ENCODE data around the gene NFATC3. TPM values are rescaled to one million over a fixed set of nuclear protein-coding genes. Genes with fewer than 3 reads are reported as not detected.
"Not testable (repeated sequence)": the region's sequence is repeated elsewhere in the genome, so short reads cannot be mapped to it uniquely, and the experiment has no call there.

NFATC3 gene
- total RNA-seq, 1 donor from 2014 or later: 20.9 TPM

DNA sequence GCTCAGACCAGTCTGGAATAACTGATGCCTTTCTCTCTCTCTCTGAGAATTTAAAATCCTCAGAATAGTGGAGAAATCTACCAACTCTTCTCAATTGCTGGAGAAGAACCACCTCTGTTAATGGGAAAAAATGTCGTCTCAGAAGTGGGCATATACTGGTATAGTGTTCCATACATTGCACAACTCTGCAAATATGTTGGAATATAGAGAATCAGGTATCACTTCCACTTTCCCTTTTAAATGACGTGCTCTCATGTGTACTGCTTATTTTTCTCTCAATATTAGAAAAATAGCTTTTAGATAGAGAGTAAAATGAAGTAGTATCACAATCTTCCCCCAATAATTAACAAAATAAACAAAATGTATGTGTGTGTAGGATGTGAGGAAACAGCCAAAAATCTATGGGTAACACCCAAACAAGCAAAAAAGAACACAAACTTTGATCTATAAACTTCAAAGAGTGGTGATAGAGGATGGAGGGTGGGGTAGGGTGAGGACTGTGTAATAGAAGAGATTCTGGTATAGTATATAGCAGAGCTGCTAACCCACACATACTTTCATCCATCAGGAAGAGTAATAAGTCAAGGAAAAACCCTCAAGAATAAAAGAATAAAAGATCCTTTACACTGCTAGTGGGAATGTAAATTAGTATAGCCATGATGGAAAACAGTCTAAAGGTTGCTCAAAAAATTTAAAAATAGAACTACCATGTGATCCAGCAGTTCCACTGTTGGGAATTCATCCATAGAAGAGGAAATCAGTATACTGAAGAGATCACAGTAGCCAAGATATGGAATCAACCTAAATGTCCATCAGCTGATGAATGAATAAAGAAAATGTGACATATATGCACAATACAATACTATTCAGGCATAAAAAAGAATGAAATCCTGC lies 46.9 kb downstream of the NFATC3 start:
- peak overlapping the region; percentile 11 for H3K27ac ChIP-seq (replicated peaks)
- intact Hi-C loops (cut with micrococcal nuclease): no loop called here
- no peaks in the 10 kb centered on the region for H3K9me3 ChIP-seq (replicated peaks)
- no peak overlapping the region for H3K4me3 ChIP-seq
- H3K27me3 ChIP-seq (ENCODE audit: low read depth): no peaks in the 10 kb centered on the region
- H3K36me3 ChIP-seq: peaks cover 2% of the 10 kb centered on the region
- H3K4me1 ChIP-seq: peaks cover 52% of the 10 kb centered on the region
- DNase-seq: no peak
- TF ChIP-seq, protein P1, sequence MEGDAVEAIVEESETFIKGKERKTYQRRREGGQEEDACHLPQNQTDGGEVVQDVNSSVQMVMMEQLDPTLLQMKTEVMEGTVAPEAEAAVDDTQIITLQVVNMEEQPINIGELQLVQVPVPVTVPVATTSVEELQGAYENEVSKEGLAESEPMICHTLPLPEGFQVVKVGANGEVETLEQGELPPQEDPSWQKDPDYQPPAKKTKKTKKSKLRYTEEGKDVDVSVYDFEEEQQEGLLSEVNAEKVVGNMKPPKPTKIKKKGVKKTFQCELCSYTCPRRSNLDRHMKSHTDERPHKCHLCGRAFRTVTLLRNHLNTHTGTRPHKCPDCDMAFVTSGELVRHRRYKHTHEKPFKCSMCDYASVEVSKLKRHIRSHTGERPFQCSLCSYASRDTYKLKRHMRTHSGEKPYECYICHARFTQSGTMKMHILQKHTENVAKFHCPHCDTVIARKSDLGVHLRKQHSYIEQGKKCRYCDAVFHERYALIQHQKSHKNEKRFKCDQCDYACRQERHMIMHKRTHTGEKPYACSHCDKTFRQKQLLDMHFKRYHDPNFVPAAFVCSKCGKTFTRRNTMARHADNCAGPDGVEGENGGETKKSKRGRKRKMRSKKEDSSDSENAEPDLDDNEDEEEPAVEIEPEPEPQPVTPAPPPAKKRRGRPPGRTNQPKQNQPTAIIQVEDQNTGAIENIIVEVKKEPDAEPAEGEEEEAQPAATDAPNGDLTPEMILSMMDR (IDR thresholded peaks at IDR 0.05; ENCODE audit: borderline replicate concordance): no peak

DNA sequence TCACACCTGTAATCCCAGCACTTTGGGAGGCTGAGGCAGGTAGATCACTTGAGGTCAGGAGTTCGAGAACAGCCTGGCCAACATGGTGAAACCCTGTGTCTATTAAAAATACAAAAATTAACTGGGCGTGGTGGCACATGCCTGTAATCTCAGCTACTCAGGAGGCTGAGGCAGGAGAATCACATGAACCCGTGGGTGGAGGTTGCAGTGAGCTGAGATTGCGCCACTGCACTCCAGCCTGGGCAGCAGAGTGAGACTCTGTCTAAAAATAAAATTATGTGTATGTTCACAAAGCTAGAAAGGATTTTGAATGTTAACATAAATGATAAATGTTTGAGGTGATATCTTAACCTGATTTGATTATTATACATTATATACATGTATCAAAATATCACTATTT lies 47.8 kb downstream of the NFATC3 start:
- peak overlapping the region; percentile 10 for H3K27ac ChIP-seq (replicated peaks)
- intact Hi-C loops (cut with micrococcal nuclease); H3K9me3 ChIP-seq (replicated peaks): not testable (repeated sequence)

DNA sequence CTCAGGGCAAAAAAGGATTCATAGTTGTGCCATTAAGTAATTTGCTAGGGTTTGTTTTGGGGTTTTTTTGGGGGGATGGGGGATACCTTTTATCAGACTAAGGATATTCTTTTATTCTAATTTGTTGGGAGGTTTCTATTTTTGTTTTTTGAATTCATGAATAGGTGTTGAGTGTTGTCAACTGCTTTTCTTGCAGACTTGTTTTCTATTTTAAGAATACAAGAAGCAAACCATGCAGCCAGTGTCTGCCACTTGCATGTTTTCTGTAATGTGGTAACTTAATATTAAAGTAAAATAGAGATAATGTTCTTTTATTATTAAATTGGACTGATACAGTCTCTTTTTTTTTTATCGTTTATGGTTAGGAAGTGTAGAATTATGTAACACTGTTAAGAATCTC lies 49.5 kb downstream of the NFATC3 start:
- peak overlapping the region; percentile 64 for H3K27ac ChIP-seq (replicated peaks)
- DNase-seq: no peak
- H3K36me3 ChIP-seq: no peaks in the 10 kb centered on the region
- no peaks in the 10 kb centered on the region for H3K9me3 ChIP-seq (replicated peaks)
- H3K4me3 ChIP-seq: no peak overlapping the region
- H3K4me1 ChIP-seq: peaks cover 39% of the 10 kb centered on the region
- TF ChIP-seq, protein P1 (IDR thresholded peaks at IDR 0.05; ENCODE audit: borderline replicate concordance): no peak
- intact Hi-C loops (cut with micrococcal nuclease): no loop called here
- no peaks in the 10 kb centered on the region for H3K27me3 ChIP-seq (ENCODE audit: low read depth)

More for the DNA sequence above, 47.8 kb downstream of the NFATC3 start:
- not testable (repeated sequence) for H3K27me3 ChIP-seq (ENCODE audit: low read depth); DNase-seq; H3K4me3 ChIP-seq; H3K36me3 ChIP-seq
- peaks cover 52% of the 10 kb centered on the region for H3K4me1 ChIP-seq

DNA sequence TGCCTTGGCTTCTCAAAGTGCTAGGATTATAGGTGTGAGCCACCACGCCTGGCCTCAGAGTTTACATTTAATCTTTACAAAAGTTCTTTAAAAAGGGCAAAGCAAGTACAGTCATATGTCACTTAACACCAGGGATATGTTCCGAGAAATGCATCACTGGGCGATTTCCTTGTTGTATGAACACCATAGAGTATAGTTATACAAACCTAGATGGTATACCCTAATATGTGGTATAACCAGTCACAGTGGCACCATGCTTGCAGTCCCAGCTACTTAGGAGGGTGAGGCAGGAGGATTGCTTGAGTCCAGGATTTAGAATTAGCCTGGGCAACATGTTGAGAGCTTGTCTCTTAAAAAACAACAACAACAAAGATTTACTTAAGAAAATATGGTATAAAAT lies 51.3 kb downstream of the NFATC3 start:
- no peaks in the 10 kb centered on the region for H3K27me3 ChIP-seq (ENCODE audit: low read depth)
- H3K4me1 ChIP-seq: peaks cover 32% of the 10 kb centered on the region
- DNase-seq: no peak
- no peaks in the 10 kb centered on the region for H3K36me3 ChIP-seq
- no peak overlapping the region for H3K27ac ChIP-seq (replicated peaks)
- intact Hi-C loops (cut with micrococcal nuclease): no loop called here
- TF ChIP-seq, protein P1 (IDR thresholded peaks at IDR 0.05; ENCODE audit: borderline replicate concordance): no peak
- no peaks in the 10 kb centered on the region for H3K9me3 ChIP-seq (replicated peaks)
- no peak overlapping the region for H3K4me3 ChIP-seq

DNA sequence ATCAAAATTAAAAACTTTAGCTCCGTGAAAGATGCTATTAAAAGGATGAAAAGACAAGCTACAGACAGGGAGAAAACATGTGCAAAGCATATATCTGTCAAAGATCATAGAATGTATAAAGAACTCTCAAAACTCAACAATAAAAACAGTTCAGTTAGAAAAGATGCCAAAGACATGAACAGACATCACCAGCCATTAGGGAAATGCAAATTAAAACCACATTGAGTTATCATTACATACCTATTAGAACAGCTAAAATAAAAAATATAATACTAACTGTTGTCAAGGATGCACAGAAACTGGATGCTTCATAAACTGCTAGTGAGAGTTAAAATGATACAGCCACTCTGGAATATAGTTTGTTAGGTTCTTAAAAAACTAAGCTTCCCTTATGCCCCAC lies 58.8 kb downstream of the NFATC3 start:
- intact Hi-C loops (cut with micrococcal nuclease): no loop called here
- Histone ChIP-seq H3K4me3 (no peak overlapping the region), H3K9me3 (replicated peaks) (no peaks in the 10 kb centered on the region), H3K27ac (replicated peaks) (no peak overlapping the region), H3K27me3 (ENCODE audit: low read depth) (no peaks in the 10 kb centered on the region), H3K4me1 (peaks cover 39% of the 10 kb centered on the region), H3K36me3 (no peaks in the 10 kb centered on the region)
- DNase-seq: no peak
- TF ChIP-seq, protein P1 (IDR thresholded peaks at IDR 0.05; ENCODE audit: borderline replicate concordance): no peak

DNA sequence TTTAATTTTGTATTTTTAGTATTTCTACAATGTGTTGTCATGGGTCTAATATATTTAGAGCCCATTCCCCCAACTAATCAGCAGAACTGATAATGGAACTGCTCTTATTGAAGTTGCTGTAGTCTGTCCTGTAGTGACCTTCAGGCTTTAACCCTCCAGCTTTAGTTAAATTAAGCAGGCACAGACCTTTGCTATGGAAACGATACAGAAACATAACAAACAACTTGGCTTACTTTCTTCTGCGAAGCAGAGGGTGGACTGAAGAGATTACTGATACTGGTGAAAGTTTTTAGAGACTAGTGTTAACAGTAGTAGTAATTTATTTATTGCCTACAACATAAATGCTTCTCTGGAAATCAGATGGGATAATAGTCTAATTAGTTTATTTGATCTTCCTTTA lies 61.4 kb downstream of the NFATC3 start:
- TF ChIP-seq, protein P1 (IDR thresholded peaks at IDR 0.05; ENCODE audit: borderline replicate concordance): no peak
- intact Hi-C loops (cut with micrococcal nuclease): loop anchor here (5.0 kb wide), 1 partner anchor 81 kb away; no protein-coding TSS in a partner anchor
- no peak for DNase-seq
- H3K27ac ChIP-seq (replicated peaks): peak overlapping the region; percentile 66
- peaks cover 47% of the 10 kb centered on the region for H3K4me1 ChIP-seq
- no peak overlapping the region for H3K4me3 ChIP-seq
- no peaks in the 10 kb centered on the region for H3K27me3 ChIP-seq (ENCODE audit: low read depth)
- H3K9me3 ChIP-seq (replicated peaks): no peaks in the 10 kb centered on the region
- no peaks in the 10 kb centered on the region for H3K36me3 ChIP-seq

Data from left ventricle myocardium inferior (tissue), 1 donor.